ENCODE data around the gene ARFGAP2.

GRCh38 chr11:47127213-47127612, 49.5 kb downstream of the ARFGAP2 start:
- TF ChIP-seq REST (IDR thresholded peaks at IDR 0.05; ENCODE audit: borderline replicate concordance) = no peak
- TF ChIP-seq, protein P1, sequence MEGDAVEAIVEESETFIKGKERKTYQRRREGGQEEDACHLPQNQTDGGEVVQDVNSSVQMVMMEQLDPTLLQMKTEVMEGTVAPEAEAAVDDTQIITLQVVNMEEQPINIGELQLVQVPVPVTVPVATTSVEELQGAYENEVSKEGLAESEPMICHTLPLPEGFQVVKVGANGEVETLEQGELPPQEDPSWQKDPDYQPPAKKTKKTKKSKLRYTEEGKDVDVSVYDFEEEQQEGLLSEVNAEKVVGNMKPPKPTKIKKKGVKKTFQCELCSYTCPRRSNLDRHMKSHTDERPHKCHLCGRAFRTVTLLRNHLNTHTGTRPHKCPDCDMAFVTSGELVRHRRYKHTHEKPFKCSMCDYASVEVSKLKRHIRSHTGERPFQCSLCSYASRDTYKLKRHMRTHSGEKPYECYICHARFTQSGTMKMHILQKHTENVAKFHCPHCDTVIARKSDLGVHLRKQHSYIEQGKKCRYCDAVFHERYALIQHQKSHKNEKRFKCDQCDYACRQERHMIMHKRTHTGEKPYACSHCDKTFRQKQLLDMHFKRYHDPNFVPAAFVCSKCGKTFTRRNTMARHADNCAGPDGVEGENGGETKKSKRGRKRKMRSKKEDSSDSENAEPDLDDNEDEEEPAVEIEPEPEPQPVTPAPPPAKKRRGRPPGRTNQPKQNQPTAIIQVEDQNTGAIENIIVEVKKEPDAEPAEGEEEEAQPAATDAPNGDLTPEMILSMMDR (IDR thresholded peaks at IDR 0.05; ENCODE audit: poor library complexity, severe bottlenecking) = no peak
- no peak for TF ChIP-seq EZH2 (IDR thresholded peaks at IDR 0.05; ENCODE audit: borderline replicate concordance, insufficient read depth, low read length, poor library complexity, severe bottlenecking)
- TF ChIP-seq RAD21 (conservative IDR thresholded peaks at IDR 0.05) = no peak
- no peak for TF ChIP-seq POLR2AphosphoS5 (IDR thresholded peaks at IDR 0.05)
- no peak for TF ChIP-seq EP300 (conservative IDR thresholded peaks at IDR 0.05; ENCODE audit: poor library complexity, severe bottlenecking)
